Left lung (tissue), 10 donors: Measurements from ENCODE around the gene ANKS1B. TPM values are rescaled to one million over a fixed set of nuclear protein-coding genes. Genes with fewer than 3 reads are reported as not detected.

ENCODE experiments used
- ATAC-seq: fragments of 200-7000 bp; cut with Tn5 transposase; one replicate; pipeline ENCODE4 v1.9.1; 2020; ENCODE audit warnings: moderate library complexity
- DNase-seq, 4 donors: peaks; one replicate each; pipeline ENCODE4 v3.0.0-alpha.2; 2013 to 2020
- H3K27ac ChIP-seq, 2 donors: fragments of 200-600 bp; sonication (generic) in 1 of 2; one replicate each; pipeline versions ENCODE4 v1.5.0 to v1.8.0; 2020 to 2021
- H3K27me3 ChIP-seq, 2 donors: fragments of 200-600 bp; sonication (generic) in 1 of 2; one replicate each; pipeline versions ENCODE4 v1.5.0 to v1.8.0; 2020 to 2021
- H3K36me3 ChIP-seq, 2 donors: fragments of 200-600 bp; sonication (generic) in 1 of 2; one replicate each; pipeline versions ENCODE4 v1.5.0 to v1.8.0; 2020 to 2021
- H3K4me1 ChIP-seq, 2 donors: fragments of 200-600 bp; one replicate each; pipeline ENCODE4 v1.8.0; 2021
- H3K4me3 ChIP-seq, 2 donors: fragments of 200-600 bp; sonication (generic) in 1 of 2; one replicate each; pipeline versions ENCODE4 v1.5.0 to v1.8.0; 2020 to 2021; ENCODE audit warnings: mild to moderate bottlenecking in 1 of 2
- H3K9me3 ChIP-seq, 2 donors: fragments of 200-600 bp; sonication (generic) in 1 of 2; one replicate each; pipeline versions ENCODE4 v1.5.0 to v1.8.0; 2020 to 2021
- CTCF ChIP-seq, 2 donors: fragments of 200-600 bp; sonication (generic) in 1 of 2; IDR thresholded peaks; one replicate each; pipeline versions ENCODE4 v1.5.0 to v1.8.0; 2021; ENCODE audit warnings: antibody characterized with exemption in 2 of 2
- intact Hi-C, 2 donors: fragments of 100-400 bp; cut with DNase I; formaldehyde crosslinking; loops; one replicate each; pipeline versions ENCODE4 v1.11.2 to v1.14.2; 2022
- polyA plus RNA-seq, 6 donors: library from polyadenylated mRNA; unstranded; fragments of 120-200 nt; gene quantifications; one replicate each; pipeline ENCODE4 v1.2.1, GENCODE V29; 2013; ENCODE audit not compliant: insufficient read length in 6 of 6
- total RNA-seq, 2 donors: library from RNA; stranded (reverse); fragmentation: NEBNext Ultra II Directional; extraction: Animal tissue kit (Norgen Biotek cat#: 25700); gene quantifications; one replicate each; pipeline ENCODE4 v1.2.1, GENCODE V29; 2021
- donor health status: DM: no; HTN: yes; CAD: no.
- donor health status: DM: no; HTN: no; CAD: no.

Gene ANKS1B
- total and polyA plus RNA-seq, 8 donors: 4.9 to 31.8 (median 14.9) TPM

- H3K27ac ChIP-seq: no peak overlapping the region
- no peak for ATAC-seq
- peaks cover 0 to 27% of the 10 kb centered on the region in 2 donors for H3K9me3 ChIP-seq
- intact Hi-C loops: no loop called here
- peak in 1 of 2 donors; percentile 3 for TF ChIP-seq CTCF (IDR thresholded peaks at IDR 0.05)
- no peak for DNase-seq
- H3K27me3 ChIP-seq: no peaks in the 10 kb centered on the region
- H3K36me3 ChIP-seq: no peaks in the 10 kb centered on the region
- H3K4me1 ChIP-seq: no peaks in the 10 kb centered on the region
- H3K4me3 ChIP-seq: no peak overlapping the region
Measured at GRCh38 chr12:99620159-99620479, 364.6 kb downstream of the ANKS1B start.

- peaks cover 0 to 27% of the 10 kb centered on the region in 2 donors for H3K9me3 ChIP-seq
- no peaks in the 10 kb centered on the region for H3K4me1 ChIP-seq
- H3K36me3 ChIP-seq: no peaks in the 10 kb centered on the region
- peak; percentile 24 to 30 for TF ChIP-seq CTCF (IDR thresholded peaks at IDR 0.05)
- no peak for DNase-seq
- ATAC-seq: peak; percentile 71
- H3K27me3 ChIP-seq: no peaks in the 10 kb centered on the region
- H3K4me3 ChIP-seq: no peak overlapping the region
- intact Hi-C loops: no loop called here
- no peak overlapping the region for H3K27ac ChIP-seq
Measured at GRCh38 chr12:99619389-99620158, 365.2 kb downstream of the ANKS1B start.

DNA sequence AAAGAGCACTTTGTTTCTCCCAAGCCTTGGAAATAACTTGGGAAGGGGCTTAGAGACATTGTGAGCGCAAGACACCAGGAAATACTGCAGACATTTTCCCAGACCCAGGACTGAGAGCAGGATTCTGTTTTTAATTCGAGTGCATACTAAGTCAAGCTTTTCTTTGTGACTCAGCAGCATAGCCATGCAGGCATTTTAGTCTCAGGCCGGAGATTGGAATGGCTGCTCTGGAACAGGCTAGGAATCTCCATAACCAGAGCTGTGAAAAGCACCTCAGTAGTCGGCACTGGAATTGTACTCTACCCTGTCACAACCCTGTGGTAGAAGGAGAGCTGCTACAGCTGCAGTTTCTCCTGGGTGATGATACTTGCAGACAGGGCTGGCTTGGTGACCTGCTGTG is 366.1 kb downstream of the ANKS1B start:
- intact Hi-C loops: no loop called here
- no peak for DNase-seq
- Histone ChIP-seq H3K36me3 (no peaks in the 10 kb centered on the region), H3K27ac (no peak overlapping the region), H3K9me3 (peaks cover 0 to 27% of the 10 kb centered on the region in 2 donors), H3K4me1 (no peaks in the 10 kb centered on the region), H3K4me3 (no peak overlapping the region), H3K27me3 (no peaks in the 10 kb centered on the region)
- no peak for ATAC-seq
- no peak for TF ChIP-seq CTCF (IDR thresholded peaks at IDR 0.05)

GRCh38 chr12:99611599-99611998 is 373.1 kb downstream of the ANKS1B start:
- H3K27me3 ChIP-seq: no peaks in the 10 kb centered on the region
- TF ChIP-seq CTCF (IDR thresholded peaks at IDR 0.05): no peak
- no peaks in the 10 kb centered on the region for H3K36me3 ChIP-seq
- H3K27ac ChIP-seq: no peak overlapping the region
- no peaks in the 10 kb centered on the region for H3K4me1 ChIP-seq
- no peaks in the 10 kb centered on the region for H3K9me3 ChIP-seq
- DNase-seq (no peak), ATAC-seq (no peak)
- no peak overlapping the region for H3K4me3 ChIP-seq
- intact Hi-C loops: no loop called here

DNA sequence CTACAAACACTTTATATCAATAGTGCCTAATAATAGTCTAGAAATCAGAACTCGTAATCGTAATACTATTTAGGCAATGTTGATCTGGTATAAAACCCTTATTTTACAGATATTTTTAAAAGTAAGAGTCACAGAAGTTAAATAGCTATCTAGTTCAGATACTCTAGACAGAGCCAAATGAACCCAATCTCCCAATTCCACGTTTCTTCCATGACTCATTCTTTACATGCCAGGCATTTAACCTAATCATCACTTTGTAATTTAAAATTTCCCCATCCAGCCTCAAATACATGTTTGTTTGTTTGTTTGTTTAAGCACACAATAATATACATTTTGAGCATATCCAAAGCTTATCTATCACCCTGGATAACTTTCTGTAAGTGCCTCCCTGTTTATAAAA is 373.6 kb downstream of the ANKS1B start:
- Histone ChIP-seq H3K27ac (no peak overlapping the region), H3K27me3 (no peaks in the 10 kb centered on the region), H3K9me3 (no peaks in the 10 kb centered on the region), H3K4me3 (no peak overlapping the region), H3K36me3 (no peaks in the 10 kb centered on the region), H3K4me1 (no peaks in the 10 kb centered on the region)
- DNase-seq: no peak
- intact Hi-C loops: no loop called here
- no peak for TF ChIP-seq CTCF (IDR thresholded peaks at IDR 0.05)
- ATAC-seq: no peak
